GM13977 (cell line): ENCODE results near the gene GLIPR1.
"Not testable (repeated sequence)": the region's sequence is repeated elsewhere in the genome, so short reads cannot be mapped to it uniquely, and the experiment has no call there.

Source experiments
- DNase-seq: peaks from one replicate; pipeline ENCODE4 v3.0.0; 2012; ENCODE audit warnings: low spot score
- CTCF ChIP-seq: IDR thresholded peaks from 2 replicates; pipeline ENCODE4 v1.5.1; 2012; ENCODE audit warnings: mild to moderate bottlenecking, control low read depth; ENCODE audit not compliant: insufficient read depth; ENCODE audit errors: extremely low read depth, missing control alignments
- in situ Hi-C: fragments of 300-500 bp; cut with MboI; formaldehyde crosslinking; loops from one replicate; pipeline ENCODE4 v1.12.0; 2022; ENCODE audit warnings: low sequenced_read_pairs, low pct_unique_long_range_greater_than_20kb, mixed read lengths, inconsistent platforms; ENCODE audit not compliant: unreplicated experiment

GLIPR1 gene

GRCh38 chr12:75480469-75480949 is at the start of gene GLIPR1:
GLIPR1 (plus strand) TSS chr12:75480755; CDS start chr12:75480881, 126 bp downstream.
- DNase-seq: peak; percentile 73
- in situ Hi-C loops: no loop called here
- TF ChIP-seq CTCF: no peak

- no peak for TF ChIP-seq CTCF
- no peak for DNase-seq
- in situ Hi-C loops: no loop called here
Measured at GRCh38 chr12:75432924-75433323, 47.6 kb upstream of the GLIPR1 start.

GRCh38 chr12:75437564-75437963 is 43.0 kb upstream of the GLIPR1 start:
- peak; percentile 13 for DNase-seq
- in situ Hi-C loops: no loop called here
- TF ChIP-seq CTCF: peak; percentile 35

- DNase-seq: no peak
- in situ Hi-C loops: no loop called here
- TF ChIP-seq CTCF: no peak
Measured at GRCh38 chr12:75438059-75438754, 42.3 kb upstream of the GLIPR1 start.

GRCh38 chr12:75439048-75439447 is 41.5 kb upstream of the GLIPR1 start:
- no peak for DNase-seq
- no peak for TF ChIP-seq CTCF
- in situ Hi-C loops: no loop called here

- TF ChIP-seq CTCF: no peak
- no peak for DNase-seq
- in situ Hi-C loops: no loop called here
Measured at GRCh38 chr12:75439930-75440329, 40.6 kb upstream of the GLIPR1 start.

GRCh38 chr12:75441687-75442449 is 38.7 kb upstream of the GLIPR1 start:
- DNase-seq, in situ Hi-C loops: not testable (repeated sequence)

GRCh38 chr12:75442454-75442853 is 38.1 kb upstream of the GLIPR1 start:
- DNase-seq, in situ Hi-C loops: not testable (repeated sequence)
